ENCODE results near the gene GRK2. TPM values are rescaled to one million over a fixed set of nuclear protein-coding genes. Genes with fewer than 3 reads are reported as not detected.
"Not testable (repeated sequence)": the region's sequence is repeated elsewhere in the genome, so short reads cannot be mapped to it uniquely, and the experiment has no call there.

Gene GRK2
- total and polyA plus RNA-seq, 7 donors = 32.1 to 152 (median 48.2) TPM

- no peaks in the 10 kb centered on the region for H3K9me3 ChIP-seq
- TF ChIP-seq CTCF (IDR thresholded peaks at IDR 0.05) = no peak
- TF ChIP-seq EP300 (IDR thresholded peaks at IDR 0.05) = no peak
- TF ChIP-seq POLR2A (IDR thresholded peaks at IDR 0.05) = no peak
- no peak for TF ChIP-seq POLR2AphosphoS5 (IDR thresholded peaks at IDR 0.05)
- H3K36me3 ChIP-seq = peaks cover 5 to 57% (median 21%) of the 10 kb centered on the region in 4 donors
- no peaks in the 10 kb centered on the region for H3K27me3 ChIP-seq
- intact Hi-C loops (cut with DNase I) = no loop called here
- no peak overlapping the region for H3K4me3 ChIP-seq
- no peak overlapping the region for H3K27ac ChIP-seq
- 79 to 81% methylated on average over 7 of the region's 7 CpGs for WGBS, 2 donors
- peaks cover 0 to 9% (median 8%) of the 10 kb centered on the region in 4 donors for H3K4me1 ChIP-seq
- DNase-seq = no peak
Observed at GRCh38 chr11:67233584-67234190, 32.6 kb upstream of the GRK2 start.

GRCh38 chr11:67234571-67234970 is 31.7 kb upstream of the GRK2 start:
- peaks cover 5 to 49% (median 18%) of the 10 kb centered on the region in 4 donors for H3K36me3 ChIP-seq
- intact Hi-C loops (cut with DNase I) = not testable (repeated sequence)
- 92 to 95% methylated on average over 8 of the region's 8 CpGs for WGBS, 2 donors

GRCh38 chr11:67237574-67237973 is 28.7 kb upstream of the GRK2 start:
- WGBS, 2 donors = 96 to 100% methylated on average over 1 of the region's 1 CpG
- Histone ChIP-seq H3K4me3 (no peak overlapping the region), H3K27ac (peak overlapping the region in 1 of 4 donors; percentile 89), H3K36me3 (peaks cover 0 to 19% (median 0%) of the 10 kb centered on the region in 4 donors), H3K27me3 (no peaks in the 10 kb centered on the region), H3K9me3 (no peaks in the 10 kb centered on the region), H3K4me1 (peaks cover 0 to 40% (median 39%) of the 10 kb centered on the region in 4 donors)
- intact Hi-C loops (cut with DNase I) = no loop called here
- TF ChIP-seq CTCF (IDR thresholded peaks at IDR 0.05) = no peak
- DNase-seq = no peak

More at GRCh38 chr11:67234571-67234970, 31.7 kb upstream of the GRK2 start:
- H3K27ac ChIP-seq, DNase-seq, H3K27me3 ChIP-seq, H3K4me3 ChIP-seq, H3K9me3 ChIP-seq: not testable (repeated sequence)
- H3K4me1 ChIP-seq = peaks cover 0 to 18% (median 17%) of the 10 kb centered on the region in 4 donors

- peak overlapping the region in 3 of 4 donors; percentile 19 to 56 (median 32) for H3K4me3 ChIP-seq
Observed at GRCh38 chr11:67238894-67239782, 27.1 kb upstream of the GRK2 start.

GRCh38 chr11:67239783-67240575 is 26.3 kb upstream of the GRK2 start:
- H3K4me1 ChIP-seq = peaks cover 0 to 56% (median 53%) of the 10 kb centered on the region in 4 donors
- H3K4me3 ChIP-seq = peak overlapping the region; percentile 44 to 71 (median 56)
- H3K27me3 ChIP-seq = no peaks in the 10 kb centered on the region
- 1% methylated on average over 31 of the region's 31 CpGs for WGBS, 2 donors
- DNase-seq = peak; percentile 99
- peaks cover under 1 to 23% (median 18%) of the 10 kb centered on the region in 4 donors for H3K36me3 ChIP-seq
- peak overlapping the region; percentile 89 to 98 (median 90) for H3K27ac ChIP-seq
- no peaks in the 10 kb centered on the region for H3K9me3 ChIP-seq
- no peak for TF ChIP-seq CTCF (IDR thresholded peaks at IDR 0.05)
- TF ChIP-seq POLR2A (IDR thresholded peaks at IDR 0.05) = peak; percentile 86 to 93
- TF ChIP-seq EP300 (IDR thresholded peaks at IDR 0.05) = peak in 1 of 4 donors; percentile 24
- peak; percentile 95 to 99 (median 97) for TF ChIP-seq POLR2AphosphoS5 (IDR thresholded peaks at IDR 0.05)
- intact Hi-C loops (cut with DNase I) = loop anchor here (2.0 kb wide), 1 partner anchor 121 kb away; the partner anchor contains the start of gene KDM2A

More at GRCh38 chr11:67238894-67239782, 27.1 kb upstream of the GRK2 start:
- no peak for DNase-seq
- Histone ChIP-seq H3K4me1 (peaks cover 0 to 56% (median 53%) of the 10 kb centered on the region in 4 donors), H3K9me3 (no peaks in the 10 kb centered on the region), H3K27ac (peak overlapping the region; percentile 89 to 98 (median 90)), H3K36me3 (peaks cover 0 to 20% (median 11%) of the 10 kb centered on the region in 4 donors), H3K27me3 (no peaks in the 10 kb centered on the region)
- intact Hi-C loops (cut with DNase I) = no loop called here
- TF ChIP-seq POLR2AphosphoS5 (IDR thresholded peaks at IDR 0.05) = peak in 2 of 4 donors; percentile 10 to 40
- TF ChIP-seq POLR2A (IDR thresholded peaks at IDR 0.05) = no peak
- WGBS, 2 donors = 7 to 16% methylated on average over 10 of the region's 10 CpGs
